KMS-11 (cell line): ENCODE results near the gene CCDC82.

Source experiments
- H2AFZ ChIP-seq: fragments of 200-600 bp; sonication (generic); 2 replicates; pipeline ENCODE4 v1.6.1; 2016; ENCODE audit warnings: antibody characterized with exemption, mixed run types, low read depth
- H3K27ac ChIP-seq: fragments of 200-600 bp; sonication (generic); 2 replicates; pipeline ENCODE4 v1.6.1; 2016; ENCODE audit warnings: mild to moderate bottlenecking, mixed run types
- H3K27me3 ChIP-seq: fragments of 200-600 bp; sonication (generic); 2 replicates; pipeline ENCODE4 v1.6.1; 2017; ENCODE audit warnings: mild to moderate bottlenecking, low read depth, mixed run types, moderate library complexity; ENCODE audit not compliant: insufficient read depth
- H3K36me3 ChIP-seq: fragments of 200-600 bp; sonication (generic); 2 replicates; pipeline ENCODE4 v1.6.1; 2017; ENCODE audit warnings: mild to moderate bottlenecking, mixed run types; ENCODE audit not compliant: insufficient read depth
- H3K4me1 ChIP-seq: fragments of 200-600 bp; sonication (generic); 2 replicates; pipeline ENCODE4 v1.6.1; 2016; ENCODE audit warnings: mild to moderate bottlenecking, low read depth, mixed run types; ENCODE audit not compliant: poor library complexity, severe bottlenecking
- H3K4me2 ChIP-seq: fragments of 200-600 bp; sonication (generic); 2 replicates; pipeline ENCODE4 v1.7.0; 2016; ENCODE audit warnings: mild to moderate bottlenecking, mixed run types
- H3K4me3 ChIP-seq: fragments of 200-600 bp; sonication (generic); IDR thresholded peaks from 2 replicates; pipeline ENCODE4 v1.6.1; 2017; ENCODE audit warnings: low read depth, low read length, mixed read lengths; ENCODE audit not compliant: insufficient read depth
- H3K79me2 ChIP-seq: fragments of 200-600 bp; sonication (generic); 2 replicates; pipeline ENCODE4 v1.6.1; 2016; ENCODE audit warnings: low read depth, mixed run types; ENCODE audit not compliant: insufficient read depth
- H3K9ac ChIP-seq: fragments of 200-600 bp; sonication (generic); 2 replicates; pipeline ENCODE4 v1.6.1; 2016; ENCODE audit warnings: mild to moderate bottlenecking, mixed run types
- H4K20me1 ChIP-seq: fragments of 200-600 bp; sonication (generic); 2 replicates; pipeline ENCODE4 v1.6.1; 2016; ENCODE audit warnings: mild to moderate bottlenecking, mixed run types; ENCODE audit not compliant: insufficient read depth
- TF ChIP-seq, protein P1 (sequence below): fragments of 200-600 bp; sonication (generic); conservative IDR thresholded peaks from 2 replicates; pipeline ENCODE4 v1.6.1; 2017; ENCODE audit warnings: low read depth, mild to moderate bottlenecking, antibody characterized with exemption, low read length, moderate library complexity, mixed read lengths

Gene CCDC82

DNA sequence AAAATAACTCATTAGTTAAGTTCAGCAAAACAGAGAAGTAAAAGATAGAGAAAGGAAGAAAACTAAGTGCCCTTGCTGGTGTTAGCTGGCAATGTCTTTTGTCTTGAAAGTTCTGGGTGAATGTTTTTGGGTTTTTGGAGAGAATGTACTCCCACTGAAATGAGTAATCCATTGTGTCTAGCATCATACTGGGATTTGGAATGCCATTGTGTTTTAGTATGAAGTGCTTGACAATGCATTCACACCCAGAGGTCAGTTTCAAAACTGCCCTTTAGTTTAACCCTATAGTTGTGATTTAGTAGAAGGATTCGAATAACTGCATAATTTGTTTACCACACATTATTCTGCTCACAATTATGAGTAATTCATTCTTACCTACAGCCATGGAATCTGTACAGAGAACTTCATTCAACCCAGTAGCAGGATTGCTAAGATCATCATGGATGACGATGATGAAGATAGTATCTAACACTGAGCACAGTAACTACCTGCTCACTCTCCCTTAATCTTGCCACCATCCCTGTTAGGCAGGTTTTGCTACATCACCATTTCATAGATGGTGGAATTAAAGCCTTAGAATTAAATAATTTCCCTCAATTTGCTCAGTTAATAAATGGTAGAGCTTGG, 80.6 kb downstream of the CCDC82 start:
- H2AFZ ChIP-seq = no peak overlapping the region
- H3K79me2 ChIP-seq = no peaks in the 10 kb centered on the region
- no peak overlapping the region for H3K4me3 ChIP-seq
- no peaks in the 10 kb centered on the region for H3K4me1 ChIP-seq
- H3K4me2 ChIP-seq = no peak overlapping the region
- H3K9ac ChIP-seq = no peak overlapping the region
- TF ChIP-seq, protein P1, sequence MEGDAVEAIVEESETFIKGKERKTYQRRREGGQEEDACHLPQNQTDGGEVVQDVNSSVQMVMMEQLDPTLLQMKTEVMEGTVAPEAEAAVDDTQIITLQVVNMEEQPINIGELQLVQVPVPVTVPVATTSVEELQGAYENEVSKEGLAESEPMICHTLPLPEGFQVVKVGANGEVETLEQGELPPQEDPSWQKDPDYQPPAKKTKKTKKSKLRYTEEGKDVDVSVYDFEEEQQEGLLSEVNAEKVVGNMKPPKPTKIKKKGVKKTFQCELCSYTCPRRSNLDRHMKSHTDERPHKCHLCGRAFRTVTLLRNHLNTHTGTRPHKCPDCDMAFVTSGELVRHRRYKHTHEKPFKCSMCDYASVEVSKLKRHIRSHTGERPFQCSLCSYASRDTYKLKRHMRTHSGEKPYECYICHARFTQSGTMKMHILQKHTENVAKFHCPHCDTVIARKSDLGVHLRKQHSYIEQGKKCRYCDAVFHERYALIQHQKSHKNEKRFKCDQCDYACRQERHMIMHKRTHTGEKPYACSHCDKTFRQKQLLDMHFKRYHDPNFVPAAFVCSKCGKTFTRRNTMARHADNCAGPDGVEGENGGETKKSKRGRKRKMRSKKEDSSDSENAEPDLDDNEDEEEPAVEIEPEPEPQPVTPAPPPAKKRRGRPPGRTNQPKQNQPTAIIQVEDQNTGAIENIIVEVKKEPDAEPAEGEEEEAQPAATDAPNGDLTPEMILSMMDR = no peak
- H3K27me3 ChIP-seq = no peaks in the 10 kb centered on the region
- no peak overlapping the region for H3K27ac ChIP-seq
- H3K36me3 ChIP-seq = no peaks in the 10 kb centered on the region
- H4K20me1 ChIP-seq = no peaks in the 10 kb centered on the region

DNA sequence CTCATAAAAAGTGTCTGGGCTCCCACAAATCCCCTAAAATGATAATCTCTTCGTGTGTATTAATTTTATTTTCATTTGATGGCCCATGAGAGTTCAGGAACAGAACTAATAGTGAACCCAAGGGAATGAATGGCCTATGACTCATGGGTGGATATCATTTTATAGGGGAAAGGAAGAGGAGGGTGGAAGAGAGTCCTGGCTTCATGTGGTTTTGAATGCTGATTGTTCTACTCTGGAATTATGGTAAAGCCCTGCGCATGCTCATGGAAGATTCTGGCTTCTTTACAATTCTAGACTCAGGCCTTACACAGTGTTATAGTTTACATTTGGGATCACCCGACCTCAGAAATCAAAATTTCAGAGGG, 82.0 kb downstream of the CCDC82 start:
- Histone ChIP-seq H4K20me1 (no peaks in the 10 kb centered on the region), H3K36me3 (no peaks in the 10 kb centered on the region), H2AFZ (no peak overlapping the region), H3K4me3 (no peak overlapping the region), H3K4me1 (no peaks in the 10 kb centered on the region), H3K27me3 (no peaks in the 10 kb centered on the region), H3K9ac (no peak overlapping the region), H3K79me2 (no peaks in the 10 kb centered on the region), H3K4me2 (no peak overlapping the region), H3K27ac (no peak overlapping the region)
- TF ChIP-seq, protein P1 = no peak

DNA sequence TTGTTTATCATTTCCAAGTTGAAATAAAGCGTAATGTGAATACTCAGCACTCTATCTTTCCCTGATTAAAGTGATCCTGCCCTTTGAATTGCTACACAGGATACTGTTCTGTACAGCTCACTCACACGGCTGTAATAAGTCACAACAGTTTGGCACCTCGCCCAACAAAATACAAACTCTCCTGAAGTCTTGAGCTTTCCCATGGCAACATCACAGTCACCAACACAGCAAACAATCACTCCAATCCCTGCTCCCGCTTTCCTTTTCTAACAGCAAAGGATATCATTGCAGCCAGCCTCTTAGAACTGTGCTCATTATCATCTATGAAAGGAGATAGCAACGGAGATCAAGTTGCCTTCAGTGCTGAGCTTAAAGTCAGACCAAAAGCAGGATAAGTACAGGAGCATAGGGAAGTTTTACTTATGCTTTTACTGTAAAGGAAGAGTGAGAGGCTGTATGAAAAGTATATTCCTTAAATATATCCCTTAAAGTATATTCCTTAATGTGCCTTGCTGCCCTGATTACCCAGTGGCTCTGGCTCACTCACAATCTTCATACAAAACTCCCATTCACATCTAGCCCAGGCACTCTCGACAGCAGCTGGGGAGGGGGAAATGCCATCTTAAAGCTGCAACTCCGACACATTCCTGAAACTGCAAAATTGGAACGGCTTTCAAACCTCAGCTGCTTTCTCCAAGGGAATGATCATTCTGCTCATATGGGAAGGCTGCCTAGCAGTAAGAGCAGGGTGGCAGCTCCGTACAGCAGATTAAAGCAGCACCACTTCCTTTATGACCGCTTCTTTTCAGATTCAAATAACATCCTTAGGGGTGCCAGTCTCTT, 82.6 kb downstream of the CCDC82 start:
- Histone ChIP-seq H3K79me2 (no peaks in the 10 kb centered on the region), H3K4me1 (no peaks in the 10 kb centered on the region), H3K4me3 (no peak overlapping the region), H3K9ac (no peak overlapping the region), H3K4me2 (no peak overlapping the region), H3K27ac (no peak overlapping the region), H3K27me3 (no peaks in the 10 kb centered on the region), H2AFZ (no peak overlapping the region), H4K20me1 (no peaks in the 10 kb centered on the region), H3K36me3 (no peaks in the 10 kb centered on the region)
- TF ChIP-seq, protein P1 = no peak

DNA sequence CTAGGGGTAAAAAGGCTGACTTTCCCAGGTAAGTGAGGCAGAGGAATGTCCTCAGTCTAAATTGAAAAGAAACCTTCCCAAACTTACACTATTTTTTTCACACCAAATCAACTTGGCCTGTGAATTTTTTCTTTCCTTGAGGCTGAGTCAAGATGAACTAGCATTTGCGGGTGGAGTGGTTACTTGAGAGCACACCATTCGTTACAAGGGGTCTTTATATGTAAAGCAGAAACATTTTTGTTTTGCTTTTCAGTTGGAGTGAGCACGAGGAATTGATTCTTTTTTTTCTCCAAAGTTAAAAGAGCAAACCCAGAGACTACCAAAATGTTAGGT, 83.1 kb downstream of the CCDC82 start:
- H3K27me3 ChIP-seq = no peaks in the 10 kb centered on the region
- TF ChIP-seq, protein P1 = no peak
- H3K9ac ChIP-seq = no peak overlapping the region
- H4K20me1 ChIP-seq = no peaks in the 10 kb centered on the region
- H3K36me3 ChIP-seq = no peaks in the 10 kb centered on the region
- H3K4me3 ChIP-seq = no peak overlapping the region
- no peak overlapping the region for H3K4me2 ChIP-seq
- no peak overlapping the region for H3K27ac ChIP-seq
- no peaks in the 10 kb centered on the region for H3K4me1 ChIP-seq
- H3K79me2 ChIP-seq = no peaks in the 10 kb centered on the region
- no peak overlapping the region for H2AFZ ChIP-seq
